GM12874 (cell line): Measurements from ENCODE around the gene MYO5B.

Experiments used
- TF ChIP-seq, protein P1 (sequence below): IDR thresholded peaks from 2 replicates; pipeline ENCODE4 v1.5.1; 2011; ENCODE audit warnings: low read depth, mild to moderate bottlenecking, control low read depth, low read length, moderate library complexity; ENCODE audit not compliant: insufficient read depth

MYO5B gene

GRCh38 chr18:50113726-50114125 is 81.2 kb downstream of the MYO5B start:
- TF ChIP-seq, protein P1, sequence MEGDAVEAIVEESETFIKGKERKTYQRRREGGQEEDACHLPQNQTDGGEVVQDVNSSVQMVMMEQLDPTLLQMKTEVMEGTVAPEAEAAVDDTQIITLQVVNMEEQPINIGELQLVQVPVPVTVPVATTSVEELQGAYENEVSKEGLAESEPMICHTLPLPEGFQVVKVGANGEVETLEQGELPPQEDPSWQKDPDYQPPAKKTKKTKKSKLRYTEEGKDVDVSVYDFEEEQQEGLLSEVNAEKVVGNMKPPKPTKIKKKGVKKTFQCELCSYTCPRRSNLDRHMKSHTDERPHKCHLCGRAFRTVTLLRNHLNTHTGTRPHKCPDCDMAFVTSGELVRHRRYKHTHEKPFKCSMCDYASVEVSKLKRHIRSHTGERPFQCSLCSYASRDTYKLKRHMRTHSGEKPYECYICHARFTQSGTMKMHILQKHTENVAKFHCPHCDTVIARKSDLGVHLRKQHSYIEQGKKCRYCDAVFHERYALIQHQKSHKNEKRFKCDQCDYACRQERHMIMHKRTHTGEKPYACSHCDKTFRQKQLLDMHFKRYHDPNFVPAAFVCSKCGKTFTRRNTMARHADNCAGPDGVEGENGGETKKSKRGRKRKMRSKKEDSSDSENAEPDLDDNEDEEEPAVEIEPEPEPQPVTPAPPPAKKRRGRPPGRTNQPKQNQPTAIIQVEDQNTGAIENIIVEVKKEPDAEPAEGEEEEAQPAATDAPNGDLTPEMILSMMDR, result no peak

DNA sequence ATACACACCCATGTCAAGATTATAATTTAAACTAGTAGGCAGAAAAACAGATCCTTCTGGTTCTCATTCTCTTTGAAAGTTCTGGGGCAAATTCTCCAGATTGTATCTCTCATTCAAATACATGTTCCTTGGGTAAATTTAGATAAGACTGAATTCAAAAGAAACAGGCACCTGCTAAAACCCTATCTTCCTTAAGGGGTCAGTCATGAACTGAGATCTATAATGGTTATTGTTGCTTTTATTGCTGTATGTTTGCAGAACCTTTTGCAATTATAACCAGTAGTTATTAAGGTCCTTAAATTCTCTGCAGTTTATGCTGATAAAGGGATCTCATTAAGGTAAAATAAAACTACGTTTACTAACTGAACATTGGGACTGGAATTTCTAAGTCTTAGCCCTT is 83.5 kb downstream of the MYO5B start:
- TF ChIP-seq, protein P1, result 0 out of 2 replicates have a peak, but pooled peaks have one; percentile 2

DNA sequence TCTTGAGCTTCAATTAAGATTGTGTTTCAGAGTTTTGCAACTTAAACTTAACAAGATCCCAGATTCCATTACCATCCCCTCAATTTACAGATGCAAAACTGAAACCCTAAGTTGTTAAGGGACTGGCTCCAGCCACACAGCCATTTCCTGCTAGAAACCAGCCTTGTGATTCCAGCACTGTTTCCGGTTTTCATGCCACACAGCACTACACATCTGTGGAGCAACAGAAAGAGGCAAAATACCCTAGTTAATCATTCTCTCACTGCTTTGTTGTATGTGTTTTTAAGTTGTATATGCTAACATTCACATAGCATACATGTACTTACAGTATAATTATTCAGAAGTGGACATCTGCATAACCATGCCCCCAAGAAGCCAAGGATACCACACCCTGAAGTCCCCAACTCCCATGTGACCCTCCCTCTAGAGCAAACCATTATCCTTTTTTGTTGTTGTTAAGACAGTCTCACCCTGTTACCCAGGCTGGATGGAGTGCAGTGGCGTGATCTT is 87.4 kb downstream of the MYO5B start:
- TF ChIP-seq, protein P1, result no peak

- TF ChIP-seq, protein P1, result no peak
Measured at GRCh38 chr18:50105027-50105426, 89.9 kb downstream of the MYO5B start.

DNA sequence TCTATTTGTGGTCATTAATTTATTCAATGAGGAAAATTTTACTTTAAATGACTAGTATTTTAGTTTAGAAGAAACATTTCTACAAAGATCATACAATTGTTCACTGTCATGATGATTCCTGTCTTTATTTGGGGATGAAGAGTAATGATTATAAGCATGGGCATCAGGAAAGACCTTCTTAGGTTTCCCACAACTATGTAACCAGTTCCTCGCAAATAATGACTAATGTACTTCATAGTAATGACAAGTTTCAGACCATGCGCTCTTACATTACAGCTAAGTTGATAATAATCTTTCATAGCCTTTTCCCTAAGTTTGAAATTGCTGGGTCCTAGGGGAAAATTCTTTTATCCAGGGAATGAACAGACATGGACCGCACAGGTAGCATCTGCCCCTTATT is 90.5 kb downstream of the MYO5B start:
- TF ChIP-seq, protein P1, result no peak

DNA sequence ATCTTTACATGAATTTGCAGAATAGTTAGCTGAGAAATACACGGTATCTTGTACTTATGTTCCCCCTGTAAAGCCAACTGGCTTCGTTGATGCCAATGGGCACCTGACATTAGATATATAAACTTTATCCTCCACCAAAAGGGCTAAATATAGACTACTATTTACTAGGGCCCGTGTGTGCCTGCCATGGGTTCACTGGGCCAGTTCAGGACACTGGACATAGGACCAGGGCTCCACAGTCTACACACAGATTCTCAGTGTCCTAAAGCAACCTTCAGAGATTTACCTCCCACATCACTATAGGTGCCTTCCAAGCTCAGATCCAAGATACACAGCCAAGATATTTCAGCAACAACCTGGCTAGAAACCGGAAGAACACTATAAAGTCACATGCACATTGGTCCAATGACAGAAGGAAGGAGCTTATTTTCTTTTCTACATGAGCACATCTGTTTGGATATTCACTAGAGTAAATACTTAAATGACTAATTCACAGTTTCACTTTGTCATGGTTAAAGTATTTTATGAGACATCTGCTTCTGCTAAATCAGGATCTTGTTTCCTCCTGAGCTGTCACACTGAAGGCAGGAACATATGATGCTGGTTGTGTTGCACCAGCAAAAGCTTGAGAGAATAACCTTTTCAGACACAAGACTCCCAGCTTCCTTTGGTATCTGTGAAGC is 95.1 kb downstream of the MYO5B start:
- TF ChIP-seq, protein P1, result no peak

DNA sequence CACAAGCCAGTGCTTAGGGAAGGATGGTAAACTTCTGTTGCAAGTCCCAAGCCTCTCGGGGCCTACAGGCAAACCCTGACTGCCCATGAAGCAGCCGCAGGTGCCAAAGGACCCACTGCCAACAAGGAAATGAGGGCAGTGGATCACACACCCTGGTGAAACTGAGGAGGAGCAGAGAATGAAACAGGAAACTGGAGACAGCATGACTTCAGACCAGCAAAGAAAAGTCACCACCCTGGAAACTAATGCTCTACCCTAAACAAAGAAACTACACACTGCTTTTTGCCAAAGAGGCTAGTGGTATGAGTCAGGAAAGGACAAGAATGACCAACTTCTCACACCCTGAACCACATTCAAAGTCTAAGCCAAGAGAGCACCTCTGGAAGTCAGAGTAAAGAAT is 97.2 kb downstream of the MYO5B start:
- TF ChIP-seq, protein P1, result no peak
